Left colon (tissue), 2 donors: Measurements from ENCODE around the gene MMP24. TPM values are rescaled to one million over a fixed set of nuclear protein-coding genes. Genes with fewer than 3 reads are reported as not detected.

Experiments used
- ATAC-seq: fragments of 200-7000 bp; cut with Tn5 transposase; one replicate; pipeline ENCODE4 v1.9.1; 2020; ENCODE audit warnings: mild to moderate bottlenecking, moderate library complexity
- DNase-seq, 2 donors: peaks; one replicate each; pipeline ENCODE4 v3.0.0-alpha.2; 2020
- intact Hi-C, 2 donors: fragments of 100-400 bp; cut with DNase I in 1 of 2; cut with micrococcal nuclease in 1 of 2; formaldehyde crosslinking; loops; one replicate each; pipeline versions ENCODE4 v1.11.2 to v1.14.0; 2022; cut with DNase I, micrococcal nuclease
- total RNA-seq, 2 donors: library from RNA; stranded (reverse); fragmentation: NEBNext Ultra II Directional; extraction: Animal tissue kit (Norgen Biotek cat#: 25700); gene quantifications; one replicate each; pipeline ENCODE4 v1.2.1, GENCODE V29; 2021
- donor health status: DM: no; HTN: no; CAD: no.
- donor health status: DM: yes; HTN: yes; CAD: no.

MMP24 gene
- total RNA-seq, 2 donors from 2014 or later, result 0.09 to 0.59 TPM

- ATAC-seq (no peak), DNase-seq (no peak)
- intact Hi-C loops, result no loop called here
Measured at GRCh38 chr20:35298264-35298663, 71.8 kb downstream of the MMP24 start.

- no peak for DNase-seq
- ATAC-seq, result no peak
- intact Hi-C loops, result loop anchor here (5.0 to 10.0 kb wide), 2 partner anchors 135 to 148 kb away; partner anchors contain the start of gene GDF5 (in 1 of the 2)
Measured at GRCh38 chr20:35299780-35300179, 73.3 kb downstream of the MMP24 start.

DNA sequence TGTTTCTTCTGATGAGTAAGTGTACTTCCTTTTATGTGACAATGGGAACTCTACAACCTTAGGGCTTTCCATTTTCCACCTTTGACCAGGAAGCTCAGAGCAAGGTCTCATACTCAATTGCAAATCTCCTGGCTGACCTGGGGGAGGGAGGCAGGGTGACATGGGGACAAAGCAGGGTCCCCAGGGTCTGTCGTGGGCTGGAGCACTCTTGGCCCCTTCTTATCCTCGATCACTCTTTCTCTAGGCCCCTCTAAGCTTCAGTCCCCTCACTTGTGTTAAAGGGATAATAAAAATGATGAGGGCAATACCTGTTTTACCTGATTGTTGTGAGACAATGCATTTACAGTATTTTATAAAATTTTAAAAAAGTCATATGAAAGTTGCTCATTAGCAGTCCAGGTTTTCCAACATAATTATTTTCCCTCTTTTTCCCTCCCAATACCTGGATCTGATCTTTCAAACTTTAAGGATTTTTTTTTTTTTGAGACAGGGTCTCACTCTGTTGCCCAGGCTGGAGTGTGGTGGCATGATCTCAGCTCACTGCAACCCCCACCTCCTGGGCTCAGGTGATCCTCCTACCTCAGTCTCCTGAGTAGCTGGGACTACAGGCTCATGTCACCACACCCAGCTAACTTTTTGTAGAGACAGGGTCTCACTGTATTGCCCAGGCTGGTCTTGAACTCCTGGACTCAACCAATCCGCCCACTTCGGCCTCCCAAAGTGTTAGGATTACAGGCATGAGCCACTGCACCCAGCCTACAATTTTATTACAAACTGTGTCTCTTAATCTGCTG, 74.2 kb downstream of the MMP24 start:
- DNase-seq, result no peak
- intact Hi-C loops, result loop anchor here (5.0 to 10.0 kb wide), 2 partner anchors 134 to 147 kb away; partner anchors contain the start of gene GDF5 (in 1 of the 2)
- ATAC-seq, result peak; percentile 28

GRCh38 chr20:35301426-35301825, 74.9 kb downstream of the MMP24 start:
- no peak for ATAC-seq
- DNase-seq, result no peak
- intact Hi-C loops, result loop anchor here (5.0 to 10.0 kb wide), 2 partner anchors 133 to 146 kb away; partner anchors contain the start of gene GDF5 (in 1 of the 2)

DNA sequence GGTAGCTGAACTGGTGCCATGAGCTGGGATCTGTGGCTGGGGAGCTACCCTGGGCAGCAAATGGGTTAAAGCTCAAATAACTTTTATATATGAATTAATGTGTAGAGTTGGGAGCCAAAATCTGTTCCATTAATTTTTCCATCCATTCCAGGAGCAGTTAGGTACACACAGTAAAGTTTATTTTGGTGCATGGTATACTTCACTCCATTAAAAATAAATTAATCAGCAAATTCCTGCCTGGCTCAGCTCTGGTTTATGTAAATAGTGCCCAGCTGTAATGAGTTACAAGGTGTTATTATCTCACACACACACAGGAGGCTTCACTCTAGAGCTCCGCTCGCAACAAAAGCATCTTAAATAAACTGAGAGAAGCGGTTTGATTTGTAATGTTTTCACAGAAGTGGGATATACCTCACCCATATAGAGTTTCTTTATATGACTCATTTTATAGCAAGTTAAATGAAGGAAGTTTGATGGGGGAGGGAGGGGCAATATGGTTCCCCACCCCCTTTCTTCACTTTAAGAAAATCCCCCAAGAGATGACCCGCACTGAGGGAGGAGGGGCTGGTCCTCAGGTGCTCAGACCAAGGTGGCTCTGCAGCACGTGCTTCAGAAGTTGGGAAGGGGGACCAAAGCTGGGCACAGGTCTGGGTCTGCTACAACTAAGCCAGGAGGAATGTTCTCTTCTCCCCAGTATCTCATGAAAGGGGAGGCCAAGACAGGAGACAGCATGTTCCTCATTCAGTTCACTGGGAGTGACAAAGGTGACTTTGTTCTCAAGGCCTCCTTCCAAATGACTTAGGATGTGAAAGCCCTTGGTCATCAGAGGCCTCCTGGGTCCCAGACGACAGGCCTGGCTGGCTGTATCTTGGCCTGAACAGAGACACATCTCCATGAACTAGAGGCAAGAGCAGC, 76.2 kb downstream of the MMP24 start:
- DNase-seq (no peak), ATAC-seq (no peak)
- intact Hi-C loops, result loop anchor here (5.0 to 10.0 kb wide), 2 partner anchors 132 to 145 kb away; partner anchors contain the start of gene GDF5 (in 1 of the 2)

GRCh38 chr20:35303382-35303734, 76.9 kb downstream of the MMP24 start:
- DNase-seq (no peak), ATAC-seq (no peak)
- intact Hi-C loops, result loop anchor here (5.0 to 10.0 kb wide), 2 partner anchors 131 to 144 kb away; partner anchors contain the start of gene GDF5 (in 1 of the 2)

DNA sequence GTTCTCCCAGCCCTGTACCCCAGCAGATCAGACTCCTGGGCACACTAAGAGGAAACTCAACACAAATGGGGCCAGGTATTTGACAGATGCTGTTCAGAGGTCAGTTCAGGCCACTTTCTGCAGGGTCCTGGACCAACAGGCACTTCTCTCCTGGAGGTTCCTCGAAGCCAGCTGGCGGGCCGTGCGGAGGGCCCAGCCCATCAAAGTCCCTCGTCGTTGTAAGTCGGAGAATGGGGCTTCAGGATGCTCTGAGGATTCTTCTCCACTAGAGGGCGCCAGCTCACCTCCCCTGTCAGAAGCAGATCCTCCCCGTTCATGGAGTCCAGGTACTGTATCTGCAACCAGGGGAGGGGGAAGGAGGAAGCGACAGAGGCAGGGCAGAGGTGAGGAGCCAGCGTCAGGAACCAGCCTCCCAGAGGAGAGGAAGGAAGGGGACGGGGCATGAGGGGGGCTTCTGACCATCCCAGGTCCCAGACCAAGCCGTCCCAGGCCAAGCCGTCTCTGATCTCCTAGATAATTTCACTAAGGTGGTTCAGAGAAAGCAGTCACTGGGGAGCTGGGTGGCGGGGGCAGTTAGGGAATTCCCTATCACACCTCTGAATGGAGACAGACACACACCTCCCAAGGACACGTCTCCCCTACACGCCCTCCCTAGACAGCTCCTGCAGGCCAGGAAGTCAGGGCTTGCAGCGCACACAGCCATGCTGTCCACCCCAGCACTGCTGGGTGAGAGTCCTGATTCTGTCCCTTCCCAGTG, 77.4 kb downstream of the MMP24 start:
- intact Hi-C loops, result loop anchor here (5.0 to 10.0 kb wide), 2 partner anchors 131 to 143 kb away; partner anchors contain the start of gene GDF5 (in 1 of the 2)
- ATAC-seq, result peak; percentile 80
- DNase-seq, result peak; percentile 78 to 87

DNA sequence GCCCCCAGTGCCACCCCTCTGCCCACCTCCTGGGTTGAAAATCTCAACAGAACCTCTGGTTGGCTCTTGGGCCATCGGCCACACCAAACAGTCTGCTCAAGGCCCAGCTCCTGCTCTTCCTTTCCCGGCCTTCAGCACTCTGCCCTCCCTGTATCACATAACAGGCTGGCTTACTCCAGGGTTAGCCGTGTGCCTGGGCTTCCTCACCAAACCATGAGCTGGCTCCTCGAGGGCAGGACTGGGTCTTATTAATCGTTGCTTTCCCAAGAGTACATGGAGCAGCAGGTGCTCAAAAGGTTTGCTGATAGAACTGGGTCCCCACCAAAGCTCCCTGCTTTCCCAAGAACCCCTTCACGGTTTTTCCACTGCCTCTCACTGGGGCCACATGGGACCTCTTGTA, 78.5 kb downstream of the MMP24 start:
- intact Hi-C loops, result loop anchor here (5.0 to 10.0 kb wide), 2 partner anchors 130 to 142 kb away; partner anchors contain the start of gene GDF5 (in 1 of the 2)
- ATAC-seq, result no peak

GRCh38 chr20:35305682-35306556, 79.4 kb downstream of the MMP24 start:
- DNase-seq (peak in 1 of 2 donors; percentile 57), ATAC-seq (peak; percentile 41)
- intact Hi-C loops, result loop anchor here in 1 of 2 donors (10.0 kb wide), 1 partner anchor 129 kb away; the partner anchor contains the start of gene GDF5

More for the DNA sequence above, 78.5 kb downstream of the MMP24 start:
- DNase-seq, result no peak

DNA sequence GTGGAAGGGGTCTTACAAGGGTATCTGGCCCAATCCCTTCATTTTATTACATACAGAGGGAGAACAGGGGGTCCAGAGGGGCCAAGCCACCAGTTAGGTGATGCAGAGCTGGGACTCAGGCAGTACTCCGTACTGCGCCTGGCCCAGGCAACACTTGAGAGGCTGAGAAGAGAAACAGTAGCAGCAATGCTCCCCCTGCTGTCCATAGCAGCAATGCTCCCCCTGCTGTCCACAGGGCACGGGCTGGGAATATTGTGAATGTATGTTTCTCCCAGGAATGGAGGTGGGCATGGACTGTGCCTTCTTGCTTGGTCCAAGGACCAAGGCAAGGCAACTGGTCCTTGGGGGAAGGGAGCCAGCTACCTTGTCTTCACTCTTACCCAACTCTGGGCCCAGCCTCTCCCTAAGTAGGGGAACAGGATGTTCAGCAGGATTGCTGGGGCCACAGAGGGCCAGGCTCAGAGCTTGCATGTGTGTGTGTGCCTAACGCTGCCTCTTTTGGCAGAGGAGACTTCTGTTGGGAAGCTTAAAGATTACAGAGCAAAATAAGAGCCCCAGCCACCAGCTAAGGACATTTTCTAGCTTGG, 80.5 kb downstream of the MMP24 start:
- intact Hi-C loops, result loop anchor here in 1 of 2 donors (10.0 kb wide), 1 partner anchor 128 kb away; the partner anchor contains the start of gene GDF5
- DNase-seq (peak in 1 of 2 donors; percentile 66), ATAC-seq (peak; percentile 64)

DNA sequence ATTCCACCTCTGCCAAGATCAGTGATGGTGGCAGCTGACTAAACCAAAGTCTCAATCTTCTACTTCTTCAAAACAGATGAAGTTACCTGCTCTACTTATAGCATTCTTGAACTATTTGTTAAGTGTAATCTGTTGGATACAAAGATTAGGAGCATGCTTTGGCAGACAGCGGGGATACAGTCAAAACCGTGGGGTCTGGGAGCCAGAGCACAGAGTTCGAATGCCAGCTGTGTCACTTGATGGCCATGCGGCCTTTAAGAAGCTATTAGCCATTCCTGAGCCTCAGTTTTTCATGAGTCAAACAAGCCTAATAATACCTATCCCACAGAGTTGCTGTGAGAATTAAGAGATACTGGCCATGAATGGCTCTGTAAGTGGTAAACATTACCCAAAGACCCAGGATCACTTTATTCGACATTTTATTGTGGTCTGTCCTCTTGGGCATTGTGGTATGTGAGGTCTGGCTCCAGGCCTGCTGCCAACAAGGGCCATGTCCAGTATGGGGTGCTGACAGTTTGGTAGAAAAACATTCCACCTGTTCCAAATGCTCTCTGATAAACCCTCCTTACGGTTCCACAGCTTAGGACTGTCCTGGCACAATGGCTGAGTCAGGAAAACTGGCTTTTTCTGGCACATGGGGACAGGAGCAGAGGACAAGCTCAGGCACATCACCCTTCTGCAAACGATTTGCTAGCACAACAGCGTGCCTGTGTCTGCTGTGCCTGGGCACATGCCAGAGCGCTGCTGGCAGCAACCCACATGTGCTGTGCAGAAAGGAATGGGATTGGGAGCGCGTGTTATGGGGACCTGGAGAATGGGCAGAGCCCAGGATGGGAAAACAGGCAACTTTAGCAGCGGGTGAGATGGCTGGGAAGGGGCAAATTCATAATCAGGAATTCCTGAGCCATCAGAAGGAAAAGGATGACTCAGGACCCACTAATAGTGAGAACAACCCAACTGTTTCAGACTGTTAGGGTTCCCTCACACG, 81.5 kb downstream of the MMP24 start:
- DNase-seq (no peak), ATAC-seq (no peak)
- intact Hi-C loops, result loop anchor here in 1 of 2 donors (10.0 kb wide), 1 partner anchor 127 kb away; the partner anchor contains the start of gene GDF5

- intact Hi-C loops, result no loop called here
- DNase-seq (peak in 1 of 2 donors; percentile 58), ATAC-seq (peak; percentile 49)
Measured at GRCh38 chr20:35311409-35311808, 84.9 kb downstream of the MMP24 start.

GRCh38 chr20:35311822-35312221, 85.3 kb downstream of the MMP24 start:
- ATAC-seq (no peak), DNase-seq (no peak)
- intact Hi-C loops, result no loop called here

DNA sequence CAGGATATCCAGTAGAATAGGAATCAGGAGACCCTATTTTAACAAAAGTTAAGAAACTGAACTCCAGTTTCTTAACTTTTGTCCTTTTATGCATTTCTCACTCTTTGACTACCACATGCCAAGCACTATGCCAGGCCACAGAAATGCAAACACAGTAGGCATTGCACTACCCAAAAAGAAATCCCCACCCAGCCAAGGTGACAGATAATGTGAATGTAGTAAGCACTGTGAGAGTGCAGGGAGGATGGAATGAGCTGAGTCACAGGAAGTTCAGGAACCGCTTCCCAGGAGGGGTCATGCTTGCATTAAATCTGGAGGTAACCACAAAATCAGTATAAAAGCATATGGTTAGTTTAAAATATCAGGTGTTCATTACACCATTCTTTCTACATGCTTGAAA, 85.8 kb downstream of the MMP24 start:
- intact Hi-C loops, result no loop called here
- ATAC-seq, result peak; percentile 29
- DNase-seq, result no peak

GRCh38 chr20:35314816-35315631, 88.5 kb downstream of the MMP24 start:
- no peak for ATAC-seq
- no peak for DNase-seq
- intact Hi-C loops, result no loop called here
